IPS-18c (cell line): ENCODE measurements around the gene NME1.
"Not testable (repeated sequence)": the region's sequence is repeated elsewhere in the genome, so short reads cannot be mapped to it uniquely, and the experiment has no call there.

ENCODE experiments used
- H3K4me3 ChIP-seq: 2 replicates; pipeline ENCODE4 v1.7.0; 2013; ENCODE audit warnings: low read depth, mild to moderate bottlenecking, low read length, moderate library complexity; ENCODE audit not compliant: insufficient read depth
- H3K9me3 ChIP-seq: one replicate; pipeline ENCODE4 v1.6.1; 2013; ENCODE audit warnings: mild to moderate bottlenecking, low read length, moderate library complexity; ENCODE audit not compliant: control insufficient read depth, insufficient read depth

Gene NME1

GRCh38 chr17:51169340-51169739, 16.0 kb downstream of the NME1 start:
- no peak overlapping the region for H3K4me3 ChIP-seq
- peaks cover 3% of the 10 kb centered on the region for H3K9me3 ChIP-seq

- Histone ChIP-seq H3K9me3 (peaks cover 3% of the 10 kb centered on the region), H3K4me3 (no peak overlapping the region)
Observed at GRCh38 chr17:51170736-51171135, 17.4 kb downstream of the NME1 start.

- H3K4me3 ChIP-seq, H3K9me3 ChIP-seq: not testable (repeated sequence)
Observed at GRCh38 chr17:51172030-51172429, 18.7 kb downstream of the NME1 start.

- Histone ChIP-seq H3K4me3 (no peak overlapping the region), H3K9me3 (no peaks in the 10 kb centered on the region)
Observed at GRCh38 chr17:51180486-51180885, 27.1 kb downstream of the NME1 start.

GRCh38 chr17:51184124-51184523, 30.8 kb downstream of the NME1 start:
- no peaks in the 10 kb centered on the region for H3K9me3 ChIP-seq

GRCh38 chr17:51185763-51186332, 32.5 kb downstream of the NME1 start:
- Histone ChIP-seq H3K4me3 (no peak overlapping the region), H3K9me3 (no peaks in the 10 kb centered on the region)

More at GRCh38 chr17:51184124-51184523, 30.8 kb downstream of the NME1 start:
- H3K4me3 ChIP-seq = no peak overlapping the region

GRCh38 chr17:51188271-51188833, 35.0 kb downstream of the NME1 start:
- Histone ChIP-seq H3K4me3 (no peak overlapping the region), H3K9me3 (no peaks in the 10 kb centered on the region)

- Histone ChIP-seq H3K9me3 (no peaks in the 10 kb centered on the region), H3K4me3 (no peak overlapping the region)
Observed at GRCh38 chr17:51189162-51189561, 35.8 kb downstream of the NME1 start.

- no peaks in the 10 kb centered on the region for H3K9me3 ChIP-seq
Observed at GRCh38 chr17:51189628-51190027, 36.3 kb downstream of the NME1 start.

GRCh38 chr17:51191895-51192294, 38.5 kb downstream of the NME1 start:
- Histone ChIP-seq H3K4me3 (no peak overlapping the region), H3K9me3 (no peaks in the 10 kb centered on the region)

More at GRCh38 chr17:51189628-51190027, 36.3 kb downstream of the NME1 start:
- no peak overlapping the region for H3K4me3 ChIP-seq

GRCh38 chr17:51197754-51198153, 44.4 kb downstream of the NME1 start:
- Histone ChIP-seq H3K9me3 (no peaks in the 10 kb centered on the region), H3K4me3 (no peak overlapping the region)

- Histone ChIP-seq H3K9me3 (no peaks in the 10 kb centered on the region), H3K4me3 (no peak overlapping the region)
Observed at GRCh38 chr17:51200295-51200694, 46.9 kb downstream of the NME1 start.

GRCh38 chr17:51200846-51201245, 47.5 kb downstream of the NME1 start:
- no peak overlapping the region for H3K4me3 ChIP-seq
- no peaks in the 10 kb centered on the region for H3K9me3 ChIP-seq

GRCh38 chr17:51203838-51204237, 50.5 kb downstream of the NME1 start:
- no peak overlapping the region for H3K4me3 ChIP-seq
- no peaks in the 10 kb centered on the region for H3K9me3 ChIP-seq
